NCI-H1694 treated with DMSO at 0.1 percent for 48 hours (cell line): ENCODE data around the gene UBE2D1.

Experiments
- DNase-seq: peaks from one replicate; lab custom pipeline; 2025; lab: John Stamatoyannopoulos, UW

The UBE2D1 gene

GRCh38 chr10:58334817-58335305 lies at the start of gene UBE2D1:
Gene UBE2D1 (plus strand): TSS chr10:58335006. CDS start chr10:58335202, 196 bp downstream.
- DNase-seq = peak; percentile 20

GRCh38 chr10:58291538-58292174 lies 43.1 kb upstream of the UBE2D1 start:
- peak; percentile 61 for DNase-seq

- no peak for DNase-seq
These were observed 40.8 kb upstream of the UBE2D1 start for GRCh38 chr10:58293989-58294388.

GRCh38 chr10:58299580-58299979 lies 35.2 kb upstream of the UBE2D1 start:
- DNase-seq = peak; percentile 54

- DNase-seq = no peak
These were observed 34.1 kb upstream of the UBE2D1 start for GRCh38 chr10:58300676-58301075.

GRCh38 chr10:58302254-58302653 lies 32.6 kb upstream of the UBE2D1 start:
- DNase-seq = no peak

GRCh38 chr10:58304099-58304633 lies 30.6 kb upstream of the UBE2D1 start:
- DNase-seq = no peak

- no peak for DNase-seq
These were observed 29.0 kb upstream of the UBE2D1 start for GRCh38 chr10:58305821-58306220.

GRCh38 chr10:58307676-58308075 lies 27.1 kb upstream of the UBE2D1 start:
- no peak for DNase-seq

- no peak for DNase-seq
These were observed 23.8 kb upstream of the UBE2D1 start for GRCh38 chr10:58311026-58311425.

- no peak for DNase-seq
These were observed 17.9 kb upstream of the UBE2D1 start for GRCh38 chr10:58316874-58317273.

GRCh38 chr10:58318346-58318745 lies 16.5 kb upstream of the UBE2D1 start:
- DNase-seq = no peak

GRCh38 chr10:58319599-58319998 lies 15.2 kb upstream of the UBE2D1 start:
- DNase-seq = no peak

GRCh38 chr10:58320351-58321049 lies 14.3 kb upstream of the UBE2D1 start:
- DNase-seq = no peak

- peak; percentile 2 for DNase-seq
These were observed 12.6 kb upstream of the UBE2D1 start for GRCh38 chr10:58322072-58322834.

- DNase-seq = no peak
These were observed 12.0 kb upstream of the UBE2D1 start for GRCh38 chr10:58322835-58323209.

GRCh38 chr10:58326967-58327381 lies 7.8 kb upstream of the UBE2D1 start:
- DNase-seq = no peak

- no peak for DNase-seq
These were observed 6.6 kb upstream of the UBE2D1 start for GRCh38 chr10:58328233-58328632.

GRCh38 chr10:58330431-58330830 lies 4.4 kb upstream of the UBE2D1 start:
- DNase-seq = no peak

- no peak for DNase-seq
These were observed 3.2 kb upstream of the UBE2D1 start for GRCh38 chr10:58331646-58332045.

GRCh38 chr10:58335306-58336005 lies 650 bp downstream of the UBE2D1 start:
- DNase-seq = no peak

- DNase-seq = no peak
These were observed 1.4 kb downstream of the UBE2D1 start for GRCh38 chr10:58336242-58336641.
